ENCODE measurements around the gene PCDHB7.

GRCh38 chr5:141199359-141200235, 27.2 kb downstream of the PCDHB7 start, which contains the start of gene PCDHB11:
- TF ChIP-seq CTCF (IDR thresholded peaks at IDR 0.05; ENCODE audit: low read depth, low read length) (peak; percentile 31), EZH2phosphoT487 (IDR thresholded peaks at IDR 0.05; ENCODE audit: low read depth) (no peak)

Measured in OCI-LY3 (cell line).